Heart right ventricle (tissue), 12 donors: ENCODE measurements around the gene MC1R. TPM values are rescaled to one million over a fixed set of nuclear protein-coding genes. Genes with fewer than 3 reads are reported as not detected.

Experiments
- polyA plus RNA-seq, 2 donors: library from polyadenylated mRNA; stranded (reverse); fragments of 200-250 nt; gene quantifications; one replicate each; pipeline ENCODE4 v1.2.3, GENCODE V29; 2013
- total RNA-seq, 10 donors: library from RNA; stranded (reverse); fragmentation: NEBNext Ultra II Directional in 3 of 10; extraction: Animal tissue kit (Norgen Biotek cat#: 25700) in 3 of 10; gene quantifications; one replicate each; pipeline versions ENCODE4 v1.2.1 to v1.2.4, GENCODE V29; 2021 to 2023
- donor health status: ischemic (EF 13 %, LVEDD 7.1; RV severe dilation, severe dysfunction).
- donor health status: healthy with polysubstance abuse.
- donor health status: DM: no; HTN: yes; CAD: no.
- donor health status: DM: no; HTN: no; CAD: no.
- donor health status: ischemic (EF 25% LVEDD 6.9; RV normal size, moderate dysfunction).
- donor health status: ischemic (EF 25% LVEDD 5.7; RV mildly dilated, moderate dysfunction).
- donor health status: healthy.
- donor health status: nonischemic (EF 11% LVEDD 7.7; RV severe dilation, severe dysfunction).
- donor health status: DM: yes; HTN: yes; CAD: no.
- donor health status: PGD.
- donor health status: ischemic (EF 29% LVEDD 5.4; RV normal size, mild dysfunction).
- donor health status: nonischemic (EF 23%, LVEDD 6.1; RV moderate dilation, normal function).

MC1R gene
- total and polyA plus RNA-seq, 12 donors = 0.64 to 4.5 (median 1.3) TPM

Other genes with a start within 250 kb of the MC1R start
- 10 to 100 TPM; 14.7 to 31.4 (median 21.6) TPM for gene CDK10, start 232.2 kb upstream of the MC1R start, total RNA-seq
- gene CDK10, start 232.2 kb upstream of the MC1R start, polyA plus RNA-seq = 10 to 100 TPM; 35.9 to 63.4 TPM
- 1 to 10 TPM; 1.9 to 4.1 (median 2.9) TPM for gene SPATA2L, start 217.2 kb upstream of the MC1R start, total RNA-seq
- 10 to 100 TPM in 1 of 2 donors, 1 to 10 TPM in 1; 3.2 to 13.0 TPM for gene SPATA2L, start 217.2 kb upstream of the MC1R start, polyA plus RNA-seq
- 10 to 100 TPM in 9 of 10 donors, 1 to 10 TPM in 1; 9.3 to 15.6 (median 11.8) TPM for gene VPS9D1, start 198.0 kb upstream of the MC1R start, total RNA-seq
- gene VPS9D1, start 198.0 kb upstream of the MC1R start, polyA plus RNA-seq = 10 to 100 TPM in 1 of 2 donors, 1 to 10 TPM in 1; 7.0 to 41.0 TPM
- gene ZNF276, start 197.3 kb upstream of the MC1R start, total RNA-seq = 10 to 100 TPM in 9 of 10 donors, 1 to 10 TPM in 1; 8.2 to 16.0 (median 12.8) TPM
- gene ZNF276, start 197.3 kb upstream of the MC1R start, polyA plus RNA-seq = 10 to 100 TPM; 12.2 to 29.3 TPM
- 100 to 1,000 TPM in 1 of 10 donors, 1 to 10 TPM in 9; 1.0 to 101 (median 2.0) TPM for gene FANCA, start 102.2 kb upstream of the MC1R start, total RNA-seq
- gene FANCA, start 102.2 kb upstream of the MC1R start, polyA plus RNA-seq = 1 to 10 TPM; 2.8 to 4.0 TPM
- gene SPIRE2, start 90.4 kb upstream of the MC1R start, total RNA-seq = 1 to 10 TPM in 6 of 10 donors, under 1 TPM in 4; 0.46 to 1.9 (median 1.2) TPM
- 1 to 10 TPM in 1 of 2 donors, under 1 TPM in 1; 0.52 to 1.5 TPM for gene SPIRE2, start 90.4 kb upstream of the MC1R start, polyA plus RNA-seq
- gene TCF25, start 45.3 kb upstream of the MC1R start, total RNA-seq = 100 to 1,000 TPM in 3 of 10 donors, 10 to 100 TPM in 7; 77.5 to 112 (median 94.8) TPM
- gene TCF25, start 45.3 kb upstream of the MC1R start, polyA plus RNA-seq = 100 to 1,000 TPM in 1 of 2 donors, 10 to 100 TPM in 1; 88.3 to 101 TPM
- gene TUBB3, start 4.5 kb downstream of the MC1R start, total RNA-seq = 1 to 10 TPM in 5 of 10 donors, under 1 TPM in 5; 0.53 to 7.6 (median 0.96) TPM
- gene TUBB3, start 4.5 kb downstream of the MC1R start, polyA plus RNA-seq = 10 to 100 TPM in 1 of 2 donors, under 1 TPM in 1; 0.59 to 10.6 TPM
- 10 to 100 TPM; 29.3 to 47.6 (median 34.9) TPM for gene DEF8, start 29.9 kb downstream of the MC1R start, total RNA-seq
- 10 to 100 TPM; 62.6 to 64.8 TPM for gene DEF8, start 29.9 kb downstream of the MC1R start, polyA plus RNA-seq
- 1 to 10 TPM; 3.0 to 6.8 (median 5.0) TPM for gene DBNDD1, start 100.6 kb downstream of the MC1R start, total RNA-seq
- 1 to 10 TPM in 1 of 2 donors, under 1 TPM in 1; 0.72 to 2.2 TPM for gene DBNDD1, start 100.6 kb downstream of the MC1R start, polyA plus RNA-seq
- gene PRDM7, start 158.5 kb downstream of the MC1R start, total RNA-seq = not detected
- gene PRDM7, start 158.5 kb downstream of the MC1R start, polyA plus RNA-seq = not detected